HG03457 (cell line): ENCODE measurements around the gene STX4.
"Not testable (repeated sequence)": the region's sequence is repeated elsewhere in the genome, so short reads cannot be mapped to it uniquely, and the experiment has no call there.

Experiments
- ATAC-seq: cut with Tn5 transposase; IDR thresholded peaks from one replicate; pipeline ENCODE4 v1.9.1; 2021; ENCODE audit warnings: moderate number of reproducible peaks; ENCODE audit not compliant: unreplicated experiment

Gene STX4

GRCh38 chr16:30998852-30999761 is 34.3 kb upstream of the STX4 start:
- ATAC-seq: no peak

DNA sequence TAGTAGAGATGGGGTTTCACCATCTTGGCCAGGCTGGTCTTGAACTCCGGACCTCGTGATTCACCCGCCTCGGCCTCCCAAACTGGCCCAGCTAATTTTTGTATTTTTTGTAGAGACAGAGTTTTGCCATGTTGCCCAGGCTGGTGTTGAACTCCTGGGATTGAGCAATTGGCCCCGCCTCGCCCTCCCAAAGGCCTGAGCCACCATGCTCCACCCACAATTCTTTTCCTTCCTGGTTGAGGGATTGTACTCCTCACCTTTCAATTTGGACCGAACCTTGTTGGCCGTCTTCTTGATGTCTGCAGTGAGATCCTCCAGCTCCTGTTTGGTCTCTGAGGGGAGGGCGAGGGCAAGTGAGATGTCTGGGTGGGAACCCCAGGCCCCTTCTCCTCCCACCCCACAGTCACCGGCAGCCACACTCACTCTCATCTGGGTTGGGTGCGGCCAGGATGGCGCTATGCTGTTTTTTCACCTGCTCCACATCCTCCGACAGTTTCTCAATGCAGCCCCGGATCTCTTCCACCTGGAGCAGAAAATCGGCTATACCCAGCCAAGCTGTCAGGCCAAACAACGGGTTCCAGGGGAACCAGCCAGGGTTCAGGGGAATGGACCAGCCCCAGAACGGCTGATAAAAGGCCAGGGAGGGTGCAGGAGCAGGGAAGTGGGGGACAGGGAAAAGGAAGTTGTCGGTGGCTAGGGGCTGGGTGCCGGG is 32.5 kb upstream of the STX4 start:
- no peak for ATAC-seq

DNA sequence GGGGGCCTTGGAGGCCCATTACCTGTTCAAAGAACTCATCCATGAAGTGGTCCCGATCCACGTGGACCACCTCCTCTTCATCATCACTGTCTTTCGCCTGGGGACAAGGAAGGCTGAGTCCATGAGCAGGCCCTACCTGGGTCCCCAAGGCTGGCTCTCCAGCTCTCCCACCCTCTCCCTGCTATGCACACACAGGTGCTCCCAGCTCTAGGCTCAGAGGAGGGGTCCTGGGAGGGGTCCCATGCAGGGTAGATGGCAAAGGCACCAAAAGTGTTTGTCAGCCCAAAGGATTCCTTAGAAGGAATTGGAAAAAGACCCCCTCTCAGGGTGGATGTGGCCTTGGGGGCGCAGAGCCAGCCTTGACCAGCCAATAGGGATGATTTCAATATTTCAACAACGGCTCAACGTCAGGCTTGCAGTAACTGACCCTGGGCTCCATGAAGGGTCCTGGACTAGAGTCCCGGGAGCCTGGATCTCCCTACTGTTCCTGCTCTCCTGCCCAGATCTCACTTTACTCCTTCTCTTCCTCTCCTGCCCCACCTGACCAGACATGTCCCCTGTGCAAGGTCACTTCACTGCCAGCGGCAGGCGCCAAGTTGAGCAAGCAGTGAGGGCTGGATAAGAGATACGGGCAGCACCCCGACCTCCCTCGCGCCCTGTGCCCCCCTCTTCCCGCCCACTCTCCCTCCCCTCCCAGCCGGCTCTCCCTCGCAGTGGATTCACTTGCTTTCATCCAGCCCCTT is 31.7 kb upstream of the STX4 start:
- ATAC-seq: no peak

DNA sequence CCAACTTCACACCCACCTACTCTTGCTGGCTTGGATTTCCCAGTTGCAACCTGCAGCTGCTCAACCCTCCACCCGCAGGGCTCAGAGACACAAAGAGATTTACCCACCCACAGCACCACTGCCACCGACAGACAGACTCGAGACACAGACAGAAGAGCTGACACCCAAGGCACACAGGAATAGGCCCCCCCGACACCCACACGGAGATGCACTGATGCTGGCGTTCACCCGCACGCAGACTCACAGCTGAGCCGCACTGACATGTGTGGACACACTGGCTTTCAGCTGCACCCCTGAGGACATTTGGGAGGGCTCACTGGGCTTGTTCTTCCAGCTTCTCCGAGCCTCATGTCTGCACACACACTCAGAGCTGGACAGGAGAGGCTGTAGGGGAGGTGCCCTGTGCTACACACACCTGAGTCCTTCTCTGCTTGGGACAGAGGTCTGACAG is 31.1 kb upstream of the STX4 start:
- no peak for ATAC-seq

DNA sequence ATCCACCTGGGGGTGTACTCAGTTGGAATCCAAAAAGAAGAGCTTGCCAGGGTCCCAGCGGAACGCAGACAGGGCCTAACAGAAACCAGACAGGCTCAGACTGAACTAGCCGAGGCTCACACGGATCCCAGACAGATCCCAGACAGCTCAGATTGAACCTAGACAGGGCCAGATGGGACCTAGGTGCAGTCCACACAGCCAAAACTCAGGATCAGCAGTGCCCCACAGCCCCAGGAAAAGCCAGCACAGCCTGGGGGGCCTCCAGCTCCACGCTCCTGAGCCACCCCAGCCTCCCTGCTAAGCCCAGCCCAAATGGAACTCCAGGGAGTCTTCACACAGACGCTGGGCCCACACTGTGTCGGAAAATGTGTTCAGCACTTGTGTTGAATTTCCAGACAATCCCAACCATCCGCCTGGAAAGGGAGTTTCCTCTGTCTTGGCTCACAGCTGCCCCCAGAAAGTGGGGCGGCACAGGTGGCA is 30.5 kb upstream of the STX4 start:
- ATAC-seq: no peak

- no peak for ATAC-seq
These were observed 29.6 kb upstream of the STX4 start for GRCh38 chr16:31003744-31004143.

DNA sequence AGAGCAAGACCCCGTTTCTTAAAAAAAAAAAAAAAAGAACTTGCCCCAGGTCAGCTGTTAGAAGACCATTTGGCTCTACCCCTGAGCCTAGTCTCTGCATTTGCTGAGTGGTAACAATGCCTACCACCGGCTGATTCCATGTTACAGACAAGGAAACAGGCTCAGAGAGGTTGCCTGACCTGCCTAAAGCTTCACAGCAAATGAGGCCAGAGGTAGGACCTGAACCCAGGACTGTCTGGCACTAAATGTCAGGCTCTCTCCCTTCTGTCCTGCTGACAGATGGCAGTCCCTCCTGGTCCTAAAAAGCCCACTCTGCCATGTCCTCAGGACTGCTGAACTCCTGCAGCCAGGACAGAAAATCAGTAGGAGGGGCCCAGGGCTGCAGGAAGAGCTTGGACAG is 28.7 kb upstream of the STX4 start:
- ATAC-seq: no peak

GRCh38 chr16:31005350-31006085 is 27.8 kb upstream of the STX4 start:
- ATAC-seq: no peak

GRCh38 chr16:31006086-31006385 is 27.3 kb upstream of the STX4 start:
- ATAC-seq: no peak

DNA sequence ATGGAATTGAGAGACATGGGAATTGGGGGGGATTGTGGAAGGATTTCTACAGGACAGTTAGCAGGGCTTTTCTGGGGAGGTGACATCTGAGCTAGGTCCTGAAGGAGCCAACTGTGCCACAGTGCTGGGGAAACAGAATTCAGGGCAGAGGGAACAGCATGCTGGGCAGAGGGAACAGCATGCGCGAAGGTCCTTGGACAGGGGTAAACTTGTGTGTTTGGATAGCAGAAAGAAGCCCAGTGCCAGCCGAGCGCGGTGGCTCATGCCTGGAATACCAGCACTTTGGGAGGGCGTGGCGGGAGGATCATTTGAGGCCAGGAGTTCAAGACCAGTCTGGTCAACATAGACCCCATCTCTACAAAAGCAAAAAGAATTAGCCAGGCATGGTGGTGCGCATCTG is 26.8 kb upstream of the STX4 start:
- no peak for ATAC-seq

DNA sequence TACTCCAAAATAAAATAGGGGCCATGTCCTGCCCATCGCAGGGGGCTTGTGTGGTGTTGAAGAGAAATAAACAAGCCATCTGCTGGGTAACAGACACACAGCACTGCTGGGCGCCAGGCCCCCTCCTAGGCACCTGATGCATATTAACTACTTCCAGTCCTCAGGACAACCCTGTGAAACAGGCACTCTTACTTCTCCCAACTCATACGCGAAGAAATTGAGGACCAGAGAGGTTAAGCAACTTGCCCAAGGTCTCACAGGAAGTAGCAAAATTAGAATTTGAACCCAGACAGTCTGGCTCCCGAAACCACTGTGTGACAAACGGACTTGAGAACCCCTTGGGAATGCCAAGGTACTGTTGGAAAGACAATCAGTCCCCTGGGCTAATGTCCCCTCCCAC is 25.7 kb upstream of the STX4 start:
- no peak for ATAC-seq

GRCh38 chr16:31008149-31008548 is 25.2 kb upstream of the STX4 start:
- ATAC-seq: no peak

DNA sequence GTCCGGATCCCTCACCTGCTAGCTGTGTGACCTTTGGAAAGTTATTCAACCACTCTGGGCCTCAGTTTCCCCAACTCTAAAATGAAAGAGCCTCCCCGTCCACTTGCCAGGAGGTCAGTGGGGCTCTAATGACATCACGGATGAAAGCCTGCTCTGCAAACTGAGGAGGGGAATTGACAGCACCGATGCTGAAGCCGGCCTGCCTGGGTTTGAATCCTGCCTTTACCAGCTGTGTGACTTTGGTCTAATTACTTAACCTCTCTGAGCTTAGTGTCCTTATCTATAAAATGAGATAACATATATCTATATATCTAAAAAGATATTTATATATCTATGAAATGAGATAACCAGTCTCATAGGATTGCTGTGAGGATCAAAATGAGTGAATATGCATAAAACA is 24.8 kb upstream of the STX4 start:
- ATAC-seq: no peak

GRCh38 chr16:31009120-31009519 is 24.2 kb upstream of the STX4 start:
- ATAC-seq: no peak

DNA sequence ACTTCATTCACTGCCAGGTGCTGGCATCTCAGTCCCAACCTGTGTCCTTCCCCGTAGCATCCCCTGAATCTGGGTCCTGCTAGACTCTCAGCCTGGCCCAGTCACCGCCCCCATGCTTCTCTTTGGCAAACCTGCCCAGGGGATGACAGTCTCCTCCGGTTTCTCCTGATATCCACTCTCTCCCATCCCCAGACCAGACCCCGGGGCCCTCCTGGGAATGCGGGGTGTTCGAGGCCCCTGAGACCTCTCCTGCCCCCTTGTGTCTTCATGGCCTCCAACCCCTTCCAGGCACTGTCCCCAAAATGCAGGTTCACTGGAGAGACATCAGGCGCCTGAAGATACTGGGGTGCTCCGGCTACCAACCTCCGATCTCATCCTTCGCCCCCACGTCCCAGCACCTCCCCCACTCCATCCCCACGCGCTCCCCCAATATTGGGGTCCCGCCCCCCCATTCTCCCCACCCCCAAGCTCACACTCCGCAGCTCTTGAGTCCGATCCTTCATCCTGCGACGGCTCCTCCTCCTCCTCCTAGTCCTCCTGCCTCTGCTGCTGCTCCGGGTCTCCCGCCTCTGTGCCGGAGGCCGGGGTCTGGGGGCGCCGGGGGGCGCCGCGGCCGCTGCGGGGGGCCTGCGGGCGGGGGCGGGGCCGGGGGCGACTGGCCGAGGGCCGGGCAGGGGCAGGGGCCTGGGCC is 23.3 kb upstream of the STX4 start:
- ATAC-seq: no peak

DNA sequence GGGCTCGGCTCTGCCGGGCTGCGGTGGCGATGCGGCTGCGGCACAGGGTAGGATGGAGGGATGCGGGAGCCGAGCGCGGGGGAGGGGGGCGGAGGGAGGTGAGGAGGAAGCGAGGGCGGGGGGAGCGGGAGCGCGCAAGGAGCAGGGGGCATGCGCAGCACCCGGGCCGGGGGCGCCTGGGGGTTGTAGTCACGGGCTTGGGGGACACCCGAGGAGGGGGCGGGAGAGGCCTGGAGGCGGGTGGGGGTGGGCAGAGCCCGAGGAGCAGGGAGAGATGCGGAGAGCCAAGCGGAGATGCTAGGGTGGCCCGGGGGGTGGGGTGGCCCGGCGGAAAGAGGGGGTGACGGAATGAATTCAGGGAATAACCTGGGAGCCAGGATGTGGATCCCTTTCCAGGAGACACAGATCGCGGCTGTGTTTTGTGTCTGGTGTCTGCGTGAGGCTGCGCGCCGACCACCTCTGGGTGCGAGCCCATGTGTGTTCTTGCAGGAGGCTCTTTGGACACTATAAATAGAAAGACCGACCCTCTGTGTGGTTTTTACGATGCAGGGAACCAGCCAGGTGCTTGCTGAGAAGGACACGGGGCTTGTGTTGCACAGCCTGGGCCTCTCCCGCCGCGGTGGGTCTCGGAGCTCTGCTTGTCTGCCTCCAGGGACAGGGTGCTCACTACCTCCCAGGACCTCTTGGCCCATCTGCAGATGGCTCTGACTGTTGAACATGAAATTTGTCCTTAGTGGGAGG is 22.6 kb upstream of the STX4 start, which contains the start of gene STX1B:
Gene STX1B, minus strand, starts transcription at position 54 of the 741 bp plus-strand sequence. CDS start 242 bp downstream, outside the sequence.
- ATAC-seq: no peak

- ATAC-seq: not testable (repeated sequence)
These were observed 21.5 kb upstream of the STX4 start for GRCh38 chr16:31011815-31012214.

DNA sequence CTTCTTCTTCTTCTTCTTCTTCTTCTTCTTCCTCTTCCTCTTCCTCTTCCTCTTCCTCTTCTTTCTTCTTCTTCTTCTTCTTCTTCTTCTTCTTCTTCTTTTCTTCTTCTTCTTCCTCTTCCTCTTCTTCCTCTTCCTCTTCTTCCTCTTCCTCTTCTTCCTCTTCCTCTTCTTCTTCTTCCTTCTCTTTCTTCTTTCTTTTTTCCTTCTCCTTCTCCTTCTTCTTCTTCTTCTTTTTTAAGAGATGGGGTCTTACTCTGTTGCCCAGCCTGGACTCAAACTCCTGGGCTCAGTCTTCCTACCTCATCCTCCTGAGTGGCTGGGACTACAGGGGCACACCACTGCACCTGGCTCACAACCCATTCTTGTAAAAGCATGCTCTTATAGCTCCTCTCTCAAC is 20.1 kb upstream of the STX4 start:
- not testable (repeated sequence) for ATAC-seq

DNA sequence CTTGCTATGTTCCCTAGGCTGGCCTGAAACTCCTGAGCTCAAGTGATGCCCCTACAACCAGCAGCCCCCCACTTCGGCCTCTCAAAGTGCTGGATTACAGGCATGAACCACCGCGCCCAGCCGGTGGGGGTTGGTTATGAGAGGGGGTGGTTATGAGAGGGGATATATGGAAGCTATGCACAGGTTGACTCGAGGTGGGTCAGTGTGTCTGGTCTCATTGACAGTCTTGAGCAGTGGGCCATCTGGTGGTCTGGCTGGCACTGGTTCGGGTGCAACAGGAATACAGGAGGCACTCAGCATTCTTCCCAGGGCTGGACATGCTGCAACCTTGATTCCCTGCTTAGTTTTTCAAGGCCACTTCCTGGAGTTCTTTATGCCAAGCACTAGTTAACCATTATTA is 17.3 kb upstream of the STX4 start:
- no peak for ATAC-seq
